Measurements from ENCODE around the gene KYNU.
"Not testable (repeated sequence)": the region's sequence is repeated elsewhere in the genome, so short reads cannot be mapped to it uniquely, and the experiment has no call there.

The KYNU gene

DNA sequence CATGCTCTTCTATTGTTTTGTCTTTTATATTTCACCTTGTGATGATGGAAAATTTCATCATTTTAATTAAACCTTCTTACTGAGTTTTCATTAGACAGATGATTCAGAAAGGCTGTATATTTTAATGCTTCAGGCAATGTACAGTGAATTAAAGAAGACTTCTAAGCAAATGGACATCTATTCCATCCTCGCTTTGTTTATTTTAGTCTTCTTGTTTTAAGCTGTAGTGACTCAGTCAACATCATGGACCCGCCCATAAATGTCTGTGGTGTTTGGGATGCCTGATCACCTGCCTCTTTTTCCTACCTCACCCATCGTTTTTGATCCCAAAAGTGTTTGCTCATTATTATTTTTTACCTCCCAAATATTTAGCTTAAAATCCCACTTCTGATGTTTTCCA is 43.1 kb downstream of the KYNU start:
- no peak overlapping the region for H3K27ac Mint-ChIP-seq
- H3K27me3 Mint-ChIP-seq: peaks cover 4% of the 10 kb centered on the region
- H3K4me3 Mint-ChIP-seq: no peak overlapping the region
- H3K9me3 Mint-ChIP-seq (ENCODE audit: low read depth): no peaks in the 10 kb centered on the region
- H3K36me3 Mint-ChIP-seq: no peaks in the 10 kb centered on the region
- H3K4me1 Mint-ChIP-seq (ENCODE audit: low read depth): no peaks in the 10 kb centered on the region

DNA sequence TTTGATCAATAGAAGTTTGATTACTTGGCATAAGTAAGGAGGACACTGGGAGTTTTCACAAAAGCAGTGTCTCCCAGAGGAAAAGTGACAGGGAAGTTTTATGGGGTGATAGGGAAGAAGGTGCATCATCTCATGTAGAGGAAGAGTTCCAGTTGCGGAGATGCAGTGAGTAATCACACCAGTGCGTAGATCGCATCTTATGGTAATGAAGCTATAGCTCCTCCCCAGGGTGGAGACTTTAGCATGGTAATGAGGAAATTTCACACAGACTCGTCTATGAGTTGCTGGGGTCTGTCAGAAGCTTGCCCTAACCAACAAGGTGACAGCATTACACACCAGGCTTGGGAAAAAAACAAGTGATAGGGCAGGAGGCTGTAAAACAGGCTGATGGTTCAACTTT is 49.0 kb downstream of the KYNU start:
- Mint-ChIP-seq H3K9me3 (ENCODE audit: low read depth) (no peaks in the 10 kb centered on the region), H3K27ac (no peak overlapping the region), H3K27me3 (peaks cover 4% of the 10 kb centered on the region), H3K36me3 (no peaks in the 10 kb centered on the region), H3K4me3 (no peak overlapping the region), H3K4me1 (ENCODE audit: low read depth) (no peaks in the 10 kb centered on the region)

DNA sequence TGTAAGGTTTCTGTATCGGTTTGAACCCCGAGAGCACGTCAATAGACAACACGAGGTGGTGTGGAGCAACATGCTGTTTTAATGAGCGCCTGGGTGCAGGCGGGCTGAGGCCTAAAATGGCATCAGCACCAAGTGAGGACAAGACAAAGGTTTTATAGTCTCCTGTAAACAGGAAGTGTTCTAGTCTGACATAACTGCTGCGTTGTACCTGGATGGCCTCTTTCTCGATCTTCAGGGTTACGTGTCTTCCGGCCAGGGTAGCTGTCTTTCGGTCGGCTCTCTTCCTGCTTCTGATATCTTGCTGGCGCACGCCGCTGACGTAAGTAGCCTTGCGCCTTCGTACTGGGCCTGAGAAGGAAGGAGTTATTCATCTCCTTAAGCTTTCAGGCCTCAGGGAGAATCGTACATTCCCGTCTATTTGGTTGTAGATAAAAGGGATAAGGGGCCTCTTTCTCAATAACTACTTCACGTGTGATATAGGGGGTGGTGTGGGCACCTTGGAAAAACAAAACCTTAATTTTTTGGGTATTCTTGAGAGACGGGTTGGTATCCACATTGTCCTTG is 53.5 kb downstream of the KYNU start:
- Mint-ChIP-seq H3K27ac (no peak overlapping the region), H3K9me3 (ENCODE audit: low read depth) (no peaks in the 10 kb centered on the region), H3K36me3 (no peaks in the 10 kb centered on the region), H3K4me3 (no peak overlapping the region), H3K4me1 (ENCODE audit: low read depth) (no peaks in the 10 kb centered on the region), H3K27me3 (peaks cover 1% of the 10 kb centered on the region)

DNA sequence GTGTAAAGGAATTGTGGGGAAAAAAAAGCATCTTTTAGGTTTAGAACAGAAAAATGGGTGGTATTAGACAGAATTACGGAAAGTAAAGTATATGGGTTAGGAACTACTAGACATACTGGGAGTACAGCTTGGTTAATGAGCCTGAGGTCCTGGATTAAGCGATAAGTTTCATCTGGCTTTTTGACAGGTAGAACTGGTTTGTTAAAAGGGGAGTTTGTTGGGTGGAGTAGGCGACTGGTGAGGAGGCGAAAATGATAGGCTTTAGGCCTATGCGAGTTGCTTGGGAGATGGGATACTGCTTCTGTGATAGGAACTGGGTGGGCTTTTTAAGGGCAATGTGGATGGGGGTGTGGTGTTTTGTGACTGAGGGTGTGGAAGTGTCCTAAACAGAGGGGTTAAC is 56.5 kb downstream of the KYNU start:
- no peaks in the 10 kb centered on the region for H3K9me3 Mint-ChIP-seq (ENCODE audit: low read depth)
- no peak overlapping the region for H3K4me3 Mint-ChIP-seq
- no peak overlapping the region for H3K27ac Mint-ChIP-seq
- H3K27me3 Mint-ChIP-seq: peaks cover 1% of the 10 kb centered on the region
- H3K36me3 Mint-ChIP-seq: no peaks in the 10 kb centered on the region
- H3K4me1 Mint-ChIP-seq (ENCODE audit: low read depth): no peaks in the 10 kb centered on the region

DNA sequence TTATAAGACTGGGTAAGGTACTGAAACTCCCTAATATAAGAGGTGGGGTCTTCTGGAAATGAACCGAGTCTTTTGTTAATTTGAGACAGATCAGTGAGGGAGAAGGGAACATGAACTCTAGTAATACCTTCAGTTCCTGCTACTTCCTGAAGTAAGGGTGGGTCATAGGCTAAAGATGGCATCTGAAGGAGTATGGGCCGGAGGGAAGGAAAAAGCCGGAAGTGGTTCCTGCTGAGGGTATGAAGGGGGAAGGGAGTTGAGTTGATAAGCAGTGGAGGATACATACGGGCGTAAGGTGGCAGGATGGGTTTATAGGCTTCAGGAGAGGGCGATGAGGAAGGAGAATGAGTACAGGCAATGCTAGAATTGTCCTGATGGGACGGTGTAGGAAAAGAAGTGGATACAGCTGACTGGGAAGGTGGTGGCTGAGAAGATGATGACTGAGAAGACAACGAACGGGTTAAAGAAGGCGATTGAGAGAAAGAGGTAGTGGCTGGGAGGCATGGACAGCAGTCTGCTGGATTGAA is 58.2 kb downstream of the KYNU start:
- H3K4me3 Mint-ChIP-seq: no peak overlapping the region
- H3K9me3 Mint-ChIP-seq (ENCODE audit: low read depth): no peaks in the 10 kb centered on the region
- H3K36me3 Mint-ChIP-seq: no peaks in the 10 kb centered on the region
- peaks cover 1% of the 10 kb centered on the region for H3K27me3 Mint-ChIP-seq
- H3K4me1 Mint-ChIP-seq (ENCODE audit: low read depth): no peaks in the 10 kb centered on the region
- no peak overlapping the region for H3K27ac Mint-ChIP-seq

DNA sequence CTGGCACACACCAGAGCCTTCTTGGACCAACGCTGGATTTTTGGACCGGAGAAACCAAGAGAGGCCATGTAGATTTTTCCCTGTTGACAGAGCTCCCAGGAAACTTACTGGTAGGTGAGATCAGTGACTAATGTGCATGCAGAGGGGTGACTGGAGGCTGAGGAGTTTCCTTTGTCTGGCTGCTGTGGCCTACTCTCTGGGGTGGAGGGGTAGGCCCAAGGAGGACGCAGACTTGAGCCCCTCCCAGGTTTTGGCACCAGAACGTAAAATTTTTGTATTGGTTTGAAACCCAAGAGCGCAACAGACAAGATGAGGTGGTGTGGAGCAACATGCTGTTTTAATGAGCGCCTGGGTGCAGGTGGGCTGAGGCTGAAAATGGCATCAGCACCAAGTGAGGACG is 59.2 kb downstream of the KYNU start:
- H3K27ac Mint-ChIP-seq: no peak overlapping the region
- no peak overlapping the region for H3K4me3 Mint-ChIP-seq
- H3K9me3 Mint-ChIP-seq (ENCODE audit: low read depth): no peaks in the 10 kb centered on the region
- peaks cover 1% of the 10 kb centered on the region for H3K27me3 Mint-ChIP-seq
- no peaks in the 10 kb centered on the region for H3K4me1 Mint-ChIP-seq (ENCODE audit: low read depth)
- no peaks in the 10 kb centered on the region for H3K36me3 Mint-ChIP-seq

DNA sequence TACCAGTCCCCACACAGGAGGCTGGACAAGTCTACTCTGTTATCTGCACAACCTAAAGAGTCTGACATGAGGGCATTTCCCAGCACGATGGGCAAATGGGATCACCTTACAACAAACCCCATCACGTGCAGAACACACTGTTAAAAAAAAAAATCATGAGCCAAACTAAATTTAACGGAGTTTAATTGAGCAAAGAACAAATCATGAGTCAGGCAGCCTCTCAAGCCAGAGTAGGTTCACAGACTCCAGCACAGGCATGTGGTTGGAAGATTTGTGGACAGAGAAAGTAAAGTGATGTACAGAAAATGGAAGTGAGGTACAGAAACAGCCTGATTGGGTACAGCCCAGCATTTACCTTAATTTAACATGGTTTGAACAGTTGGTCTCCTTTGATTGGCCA is 59.9 kb downstream of the KYNU start:
- no peaks in the 10 kb centered on the region for H3K36me3 Mint-ChIP-seq
- H3K27me3 Mint-ChIP-seq: peaks cover 1% of the 10 kb centered on the region
- no peak overlapping the region for H3K4me3 Mint-ChIP-seq
- no peaks in the 10 kb centered on the region for H3K9me3 Mint-ChIP-seq (ENCODE audit: low read depth)
- no peak overlapping the region for H3K27ac Mint-ChIP-seq
- no peaks in the 10 kb centered on the region for H3K4me1 Mint-ChIP-seq (ENCODE audit: low read depth)

DNA sequence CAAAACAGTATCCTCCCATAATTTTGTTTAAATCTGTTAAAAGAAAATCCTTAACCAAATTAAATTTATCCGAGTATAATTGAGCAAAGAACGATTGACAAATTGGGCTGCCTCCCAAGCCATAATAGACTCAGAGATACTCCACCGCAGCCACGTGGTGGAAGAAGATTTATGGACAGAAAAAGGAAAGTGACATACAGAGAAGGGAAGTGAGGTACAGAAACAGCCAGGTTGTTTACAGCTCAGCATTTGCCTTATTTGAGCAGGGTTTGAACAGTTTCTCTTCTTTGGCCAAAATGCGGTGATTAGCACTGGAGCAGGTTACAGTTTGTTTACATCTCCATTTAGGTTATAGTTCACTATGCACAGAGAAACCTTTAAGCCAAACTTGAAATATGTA is 60.8 kb downstream of the KYNU start:
- no peak overlapping the region for H3K4me3 Mint-ChIP-seq
- H3K27ac Mint-ChIP-seq: no peak overlapping the region
- no peaks in the 10 kb centered on the region for H3K9me3 Mint-ChIP-seq (ENCODE audit: low read depth)
- no peaks in the 10 kb centered on the region for H3K36me3 Mint-ChIP-seq
- peaks cover 1% of the 10 kb centered on the region for H3K27me3 Mint-ChIP-seq
- H3K4me1 Mint-ChIP-seq (ENCODE audit: low read depth): no peaks in the 10 kb centered on the region

DNA sequence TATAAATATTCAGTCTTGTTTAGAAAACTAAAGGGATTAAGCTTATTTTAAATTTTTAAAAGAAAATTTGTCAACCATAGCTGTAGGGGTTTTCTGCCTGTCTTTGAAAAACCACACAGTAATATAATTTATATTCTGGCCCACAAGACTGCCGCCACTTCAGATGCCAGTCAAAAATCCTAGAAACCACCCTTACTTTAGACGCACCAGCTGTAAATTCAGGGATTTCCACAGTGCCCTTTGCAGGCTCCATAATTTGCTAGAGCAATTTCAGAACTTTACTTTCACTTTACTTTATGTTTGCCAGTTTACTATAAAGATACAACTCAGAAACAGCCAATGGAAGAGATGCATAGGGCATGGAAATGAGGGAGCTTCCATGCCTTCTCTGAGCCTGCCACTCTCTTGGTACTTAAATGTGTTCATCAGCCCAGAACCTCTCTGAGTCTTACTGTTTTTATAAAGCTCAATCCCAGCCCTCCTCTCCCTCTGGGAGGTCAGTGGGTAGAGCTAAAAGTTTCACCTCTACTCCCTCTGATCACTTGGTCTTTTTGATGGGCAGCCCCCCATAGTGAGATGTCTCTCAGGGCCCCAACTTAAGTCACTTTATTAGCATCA is 63.3 kb downstream of the KYNU start:
- no peak overlapping the region for H3K4me3 Mint-ChIP-seq
- H3K36me3 Mint-ChIP-seq: no peaks in the 10 kb centered on the region
- no peak overlapping the region for H3K27ac Mint-ChIP-seq
- no peaks in the 10 kb centered on the region for H3K4me1 Mint-ChIP-seq (ENCODE audit: low read depth)
- H3K9me3 Mint-ChIP-seq (ENCODE audit: low read depth): no peaks in the 10 kb centered on the region
- H3K27me3 Mint-ChIP-seq: peaks cover 1% of the 10 kb centered on the region

DNA sequence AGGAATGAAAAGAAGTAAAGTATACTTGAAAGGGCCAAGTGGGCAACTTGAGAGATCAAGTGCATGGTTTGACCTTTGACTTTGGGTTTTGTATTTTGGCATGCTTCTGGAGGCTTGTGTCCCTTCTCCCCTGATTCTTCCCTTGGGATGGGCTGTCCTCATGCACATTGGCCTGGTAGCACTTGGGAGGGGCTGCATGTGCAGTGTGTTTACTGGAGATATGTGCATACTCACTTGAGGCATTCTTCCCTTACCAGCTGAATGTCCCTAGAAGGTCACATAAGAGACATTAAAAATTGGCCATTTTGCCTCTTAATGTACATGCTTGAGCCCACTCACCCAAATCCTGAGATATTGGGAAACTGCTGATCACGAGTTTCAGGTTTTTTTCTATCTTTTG is 65.2 kb downstream of the KYNU start:
- Mint-ChIP-seq H3K36me3 (no peaks in the 10 kb centered on the region), H3K27me3 (peaks cover 3% of the 10 kb centered on the region), H3K27ac (no peak overlapping the region), H3K4me3 (no peak overlapping the region), H3K9me3 (ENCODE audit: low read depth) (no peaks in the 10 kb centered on the region), H3K4me1 (ENCODE audit: low read depth) (no peaks in the 10 kb centered on the region)

DNA sequence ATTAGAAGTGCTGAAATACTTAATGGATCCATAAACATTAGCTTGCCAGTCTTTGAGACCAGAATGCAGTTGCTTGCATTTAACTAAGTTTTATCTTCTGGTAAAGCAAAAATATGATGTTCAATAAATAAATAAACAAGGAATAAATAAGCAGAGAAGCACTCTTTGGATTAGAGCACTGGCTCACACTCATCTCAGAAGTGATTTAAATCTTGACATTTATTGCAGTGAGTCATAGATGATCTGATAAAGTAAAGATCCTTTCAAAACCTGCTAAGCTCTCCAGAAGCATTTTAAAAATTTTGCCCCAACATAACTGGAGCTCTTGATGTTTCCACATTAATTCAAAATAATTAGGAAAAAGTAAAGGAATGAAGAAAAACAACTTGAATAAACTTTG is 66.8 kb downstream of the KYNU start:
- no peaks in the 10 kb centered on the region for H3K4me1 Mint-ChIP-seq (ENCODE audit: low read depth)
- H3K27ac Mint-ChIP-seq: no peak overlapping the region
- H3K4me3 Mint-ChIP-seq: no peak overlapping the region
- no peaks in the 10 kb centered on the region for H3K9me3 Mint-ChIP-seq (ENCODE audit: low read depth)
- peaks cover 3% of the 10 kb centered on the region for H3K27me3 Mint-ChIP-seq
- no peaks in the 10 kb centered on the region for H3K36me3 Mint-ChIP-seq

DNA sequence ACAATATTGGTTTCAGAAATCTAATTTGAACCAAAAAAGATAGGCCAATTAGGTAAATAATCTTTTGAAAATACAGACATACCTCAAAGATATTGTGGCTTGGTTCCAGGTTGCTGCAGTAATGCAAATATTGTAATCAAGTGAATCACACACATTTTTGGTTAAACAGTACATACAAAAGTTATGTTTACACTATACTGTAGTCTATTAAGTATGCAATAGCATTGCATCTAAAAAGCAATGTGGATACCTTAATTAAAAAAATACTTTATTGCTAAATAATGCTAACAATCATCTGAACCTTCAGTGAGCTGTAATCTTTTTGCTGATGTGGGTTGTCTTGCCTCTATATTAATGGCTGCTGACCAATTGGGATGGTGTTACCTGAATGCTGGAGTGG is 67.3 kb downstream of the KYNU start:
- Mint-ChIP-seq H3K4me3 (no peak overlapping the region), H3K27me3 (peaks cover 3% of the 10 kb centered on the region), H3K36me3 (no peaks in the 10 kb centered on the region), H3K27ac (no peak overlapping the region), H3K4me1 (ENCODE audit: low read depth) (no peaks in the 10 kb centered on the region), H3K9me3 (ENCODE audit: low read depth) (no peaks in the 10 kb centered on the region)

DNA sequence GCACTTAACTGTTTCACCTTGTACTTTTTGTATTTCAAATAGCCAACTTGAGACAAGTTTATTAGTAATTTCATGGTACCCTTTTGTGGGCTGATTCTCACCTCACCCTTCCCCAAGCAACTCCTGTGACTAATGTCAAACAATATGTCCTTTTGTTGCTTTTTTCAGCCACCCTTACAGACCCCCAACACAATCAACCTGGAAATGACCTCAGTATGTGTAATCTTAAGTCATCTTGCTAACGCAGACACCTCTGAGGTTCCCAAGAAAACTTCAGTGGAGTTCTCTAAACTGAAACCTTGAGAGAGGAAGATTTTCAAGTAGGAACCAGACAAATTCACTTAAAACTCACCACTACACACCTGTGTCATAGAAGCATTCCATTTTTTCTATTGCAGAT is 69.5 kb downstream of the KYNU start:
- H3K9me3 Mint-ChIP-seq (ENCODE audit: low read depth): peaks cover 8% of the 10 kb centered on the region
- H3K36me3 Mint-ChIP-seq: no peaks in the 10 kb centered on the region
- H3K27ac Mint-ChIP-seq: no peak overlapping the region
- no peak overlapping the region for H3K4me3 Mint-ChIP-seq
- H3K4me1 Mint-ChIP-seq (ENCODE audit: low read depth): no peaks in the 10 kb centered on the region
- H3K27me3 Mint-ChIP-seq: peaks cover 3% of the 10 kb centered on the region

DNA sequence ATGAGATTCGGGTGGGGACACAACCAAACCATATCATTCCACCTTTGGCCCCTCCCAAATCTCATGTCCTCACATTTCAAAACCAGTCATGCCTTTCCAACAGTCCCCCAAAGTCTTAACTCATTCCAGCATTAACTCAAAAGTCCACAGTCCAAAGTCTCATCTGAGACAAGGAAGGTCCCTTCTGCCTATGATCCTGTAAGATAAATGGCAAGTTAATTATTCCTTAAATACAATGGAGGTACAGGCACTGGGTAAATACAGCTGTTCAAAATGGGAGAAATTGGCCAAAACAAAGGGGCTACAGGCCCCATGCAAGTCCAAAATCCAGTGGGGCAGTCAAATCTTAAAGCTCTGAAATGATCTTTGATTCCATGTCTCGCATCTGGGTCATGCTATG is 71.3 kb downstream of the KYNU start:
- not testable (repeated sequence) for H3K36me3 Mint-ChIP-seq, H3K4me3 Mint-ChIP-seq, H3K27me3 Mint-ChIP-seq

DNA sequence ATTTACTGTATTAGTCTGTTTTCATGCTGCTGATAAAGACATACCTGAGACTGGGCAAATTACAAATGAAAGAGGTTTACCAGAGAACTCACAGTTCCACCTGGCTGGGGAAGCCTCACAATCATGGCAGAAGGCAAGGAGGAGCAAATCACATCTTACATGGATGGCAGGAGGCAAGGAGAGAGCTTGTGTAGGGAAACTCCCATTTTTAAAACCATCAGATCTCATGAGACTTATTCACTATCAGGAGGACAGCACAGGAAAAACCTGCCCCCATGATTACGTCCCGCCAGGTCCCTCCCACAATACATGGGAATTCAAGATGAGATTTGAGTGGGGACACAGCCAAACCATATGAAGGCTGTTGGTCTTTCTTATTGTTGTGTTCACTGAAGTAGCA is 72.9 kb downstream of the KYNU start:
- not testable (repeated sequence) for H3K36me3 Mint-ChIP-seq; H3K4me3 Mint-ChIP-seq; H3K27ac Mint-ChIP-seq; H3K4me1 Mint-ChIP-seq (ENCODE audit: low read depth); H3K27me3 Mint-ChIP-seq; H3K9me3 Mint-ChIP-seq (ENCODE audit: low read depth)

More for the DNA sequence above, 71.3 kb downstream of the KYNU start:
- H3K9me3 Mint-ChIP-seq (ENCODE audit: low read depth); H3K27ac Mint-ChIP-seq; H3K4me1 Mint-ChIP-seq (ENCODE audit: low read depth): not testable (repeated sequence)
